ENCODE measurements around the gene ZC3H18.

The ZC3H18 gene

GRCh38 chr16:88649924-88650748 lies 79.9 kb downstream of the ZC3H18 start:
- Histone ChIP-seq H3K27me3 (replicated peaks; ENCODE audit: control insufficient read depth, insufficient read depth, low read length) (no peaks in the 10 kb centered on the region), H3K4me3 (ENCODE audit: low read length) (peak overlapping the region; percentile 80), H3K4me1 (ENCODE audit: control insufficient read depth, insufficient read depth, low read length) (peaks cover 6% of the 10 kb centered on the region), H3K9me3 (ENCODE audit: control insufficient read depth, low read length) (no peaks in the 10 kb centered on the region), H3K36me3 (ENCODE audit: control insufficient read depth, insufficient read depth, low read length, severe bottlenecking) (peaks cover 33% of the 10 kb centered on the region), H3K9ac (ENCODE audit: low read length) (peak overlapping the region; percentile 84)
- peak; percentile 27 for DNase-seq (ENCODE audit: low read depth)

DNA sequence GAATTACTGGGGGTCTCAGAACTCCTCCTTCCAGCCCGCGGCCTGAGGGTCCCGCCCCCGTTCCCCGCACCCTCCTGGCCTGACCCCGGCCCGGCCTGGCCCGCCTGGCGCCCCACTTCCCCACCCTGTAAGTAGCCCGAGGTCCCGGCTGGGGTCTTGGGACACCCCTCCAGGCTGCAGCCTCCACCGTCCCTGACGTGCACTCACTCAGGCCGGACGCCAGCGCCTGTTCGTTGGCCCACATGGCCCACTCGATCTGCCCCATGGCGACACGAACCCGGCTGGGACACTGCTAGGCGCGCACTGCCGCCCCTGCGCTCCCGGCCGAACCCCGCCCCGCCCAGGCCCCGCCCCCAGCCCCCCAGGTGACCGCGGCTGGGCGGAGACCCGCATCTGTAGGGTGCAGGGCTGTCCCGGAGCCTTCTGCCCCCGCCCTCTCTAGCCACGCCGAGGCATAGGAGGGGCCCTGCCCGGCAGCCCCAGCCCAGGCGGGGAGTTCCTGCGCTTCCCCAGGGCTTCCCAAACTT lies 80.6 kb downstream of the ZC3H18 start, which contains the start of gene CYBA:
Gene CYBA, minus strand, starts transcription at position 305 of the 527 bp plus-strand sequence. Its CDS starts 40 bp downstream, at position 265.
- Histone ChIP-seq H3K4me1 (ENCODE audit: control insufficient read depth, insufficient read depth, low read length) (peaks cover 6% of the 10 kb centered on the region), H3K27me3 (replicated peaks; ENCODE audit: control insufficient read depth, insufficient read depth, low read length) (no peaks in the 10 kb centered on the region), H3K4me3 (ENCODE audit: low read length) (peak within 1 kb of the TSS; percentile 80), H3K9ac (ENCODE audit: low read length) (peak within 1 kb of the TSS; percentile 84), H3K9me3 (ENCODE audit: control insufficient read depth, low read length) (no peaks in the 10 kb centered on the region), H3K36me3 (ENCODE audit: control insufficient read depth, insufficient read depth, low read length, severe bottlenecking) (peaks cover 40% of the 10 kb centered on the region)
- DNase-seq (ENCODE audit: low read depth), result peak; percentile 52

DNA sequence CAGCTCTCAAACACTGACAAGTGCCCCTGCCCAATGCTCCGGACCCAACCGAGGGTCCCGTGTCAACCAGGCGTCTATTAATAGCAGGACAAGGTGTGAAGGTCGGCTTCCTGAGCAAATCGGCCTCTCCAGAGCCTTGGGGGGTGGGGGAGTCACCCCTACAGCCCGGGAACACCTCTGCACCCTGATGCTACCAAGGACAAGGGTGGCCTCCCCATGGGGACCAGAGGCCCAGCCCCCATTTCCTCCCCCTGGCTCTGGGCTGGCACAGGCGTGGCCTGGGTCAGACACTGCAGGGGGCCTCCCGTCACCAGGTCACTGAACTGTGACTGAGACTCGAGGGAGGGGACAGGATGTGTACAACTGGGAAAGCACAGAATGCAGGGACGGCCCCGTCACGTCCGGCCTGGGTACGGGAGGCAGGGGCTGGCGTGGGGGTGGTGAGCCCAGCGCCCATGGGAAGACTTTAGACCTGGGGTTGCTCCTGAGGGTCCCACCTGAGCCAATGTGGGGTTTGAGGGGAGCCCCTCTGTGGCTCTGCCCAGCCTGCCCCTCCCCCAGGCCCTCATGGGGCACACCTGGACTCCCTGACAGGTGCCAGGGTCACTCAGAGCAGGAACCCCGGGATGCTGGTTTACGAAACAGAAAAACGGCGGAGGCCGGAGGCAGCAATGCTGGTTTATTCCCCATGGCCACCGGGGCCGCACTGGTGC lies 81.2 kb downstream of the ZC3H18 start:
- Histone ChIP-seq H3K4me3 (ENCODE audit: low read length) (peak overlapping the region; percentile 70), H3K9me3 (ENCODE audit: control insufficient read depth, low read length) (no peaks in the 10 kb centered on the region), H3K4me1 (ENCODE audit: control insufficient read depth, insufficient read depth, low read length) (peaks cover 6% of the 10 kb centered on the region), H3K27me3 (replicated peaks; ENCODE audit: control insufficient read depth, insufficient read depth, low read length) (no peaks in the 10 kb centered on the region), H3K9ac (ENCODE audit: low read length) (peak overlapping the region; percentile 75), H3K36me3 (ENCODE audit: control insufficient read depth, insufficient read depth, low read length, severe bottlenecking) (peaks cover 46% of the 10 kb centered on the region)
- no peak for DNase-seq (ENCODE audit: low read depth)

DNA sequence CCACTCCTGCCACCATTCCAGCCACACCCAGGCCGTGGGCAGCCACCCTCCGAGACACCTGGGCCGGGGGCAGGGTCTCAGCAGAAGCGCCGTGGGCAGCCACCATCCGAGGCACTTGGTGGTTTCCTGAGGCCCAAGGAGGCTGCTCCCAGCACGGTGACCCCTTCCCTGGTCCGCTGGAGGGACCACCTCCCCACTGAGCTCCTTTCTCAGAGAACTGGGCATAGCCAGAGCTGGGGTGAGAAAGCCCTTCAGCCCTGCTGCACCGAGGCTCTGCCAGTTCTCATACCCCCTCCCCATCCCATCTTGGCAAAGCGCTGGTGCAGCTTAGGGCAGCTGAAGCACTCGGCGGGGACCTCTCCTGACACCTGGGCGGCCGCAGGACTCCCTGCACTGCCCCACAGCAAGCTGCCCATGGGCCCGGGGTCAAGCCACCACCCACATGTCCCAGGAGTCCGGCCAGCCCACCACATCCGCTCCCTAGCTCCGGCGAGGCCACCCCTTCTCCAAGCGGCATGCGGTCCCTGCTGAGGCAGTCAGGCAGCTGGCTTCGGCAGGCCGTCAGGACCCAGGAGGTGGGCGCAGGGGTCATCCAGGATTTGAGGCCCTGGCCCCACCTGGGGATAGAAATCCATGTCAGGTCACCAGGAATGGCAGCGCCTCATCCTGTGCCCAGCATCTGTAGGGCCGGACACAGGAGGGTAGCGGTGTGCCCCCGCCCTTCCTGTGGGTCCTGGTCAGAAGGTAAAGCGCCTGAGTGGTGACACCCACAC lies 82.0 kb downstream of the ZC3H18 start:
- Histone ChIP-seq H3K27me3 (replicated peaks; ENCODE audit: control insufficient read depth, insufficient read depth, low read length) (no peaks in the 10 kb centered on the region), H3K4me3 (ENCODE audit: low read length) (no peak overlapping the region), H3K36me3 (ENCODE audit: control insufficient read depth, insufficient read depth, low read length, severe bottlenecking) (peaks cover 54% of the 10 kb centered on the region), H3K4me1 (ENCODE audit: control insufficient read depth, insufficient read depth, low read length) (peaks cover 6% of the 10 kb centered on the region), H3K9me3 (ENCODE audit: control insufficient read depth, low read length) (no peaks in the 10 kb centered on the region), H3K9ac (ENCODE audit: low read length) (no peak overlapping the region)
- DNase-seq (ENCODE audit: low read depth), result no peak

GRCh38 chr16:88652762-88653063 lies 82.5 kb downstream of the ZC3H18 start:
- Histone ChIP-seq H3K4me1 (ENCODE audit: control insufficient read depth, insufficient read depth, low read length) (peaks cover 6% of the 10 kb centered on the region), H3K9me3 (ENCODE audit: control insufficient read depth, low read length) (no peaks in the 10 kb centered on the region), H3K9ac (ENCODE audit: low read length) (no peak overlapping the region), H3K27me3 (replicated peaks; ENCODE audit: control insufficient read depth, insufficient read depth, low read length) (no peaks in the 10 kb centered on the region), H3K4me3 (ENCODE audit: low read length) (no peak overlapping the region), H3K36me3 (ENCODE audit: control insufficient read depth, insufficient read depth, low read length, severe bottlenecking) (peaks cover 59% of the 10 kb centered on the region)
- no peak for DNase-seq (ENCODE audit: low read depth)

DNA sequence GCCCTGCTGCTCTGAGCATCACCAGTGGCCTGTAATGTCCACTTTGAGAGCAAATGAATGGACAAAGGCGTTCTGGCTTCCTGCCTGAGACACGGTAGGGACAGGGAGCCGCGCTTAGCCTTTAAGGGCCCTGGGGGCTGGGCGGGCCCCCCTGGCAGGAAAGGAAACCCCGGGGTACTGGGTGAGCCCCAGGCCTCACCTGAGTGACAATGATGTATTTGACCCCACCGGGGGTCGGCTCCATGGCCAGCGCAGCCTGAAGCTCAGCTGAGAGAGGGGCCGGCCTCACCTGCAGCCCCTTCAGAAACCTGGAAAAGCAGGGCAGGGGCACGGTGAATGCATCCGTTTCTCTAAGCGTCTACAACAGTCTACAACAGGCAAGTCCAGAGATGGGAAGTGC lies 82.9 kb downstream of the ZC3H18 start:
- Histone ChIP-seq H3K9ac (ENCODE audit: low read length) (no peak overlapping the region), H3K4me1 (ENCODE audit: control insufficient read depth, insufficient read depth, low read length) (peaks cover 6% of the 10 kb centered on the region), H3K9me3 (ENCODE audit: control insufficient read depth, low read length) (no peaks in the 10 kb centered on the region), H3K36me3 (ENCODE audit: control insufficient read depth, insufficient read depth, low read length, severe bottlenecking) (peaks cover 63% of the 10 kb centered on the region), H3K4me3 (ENCODE audit: low read length) (no peak overlapping the region), H3K27me3 (replicated peaks; ENCODE audit: control insufficient read depth, insufficient read depth, low read length) (no peaks in the 10 kb centered on the region)
- DNase-seq (ENCODE audit: low read depth), result no peak

DNA sequence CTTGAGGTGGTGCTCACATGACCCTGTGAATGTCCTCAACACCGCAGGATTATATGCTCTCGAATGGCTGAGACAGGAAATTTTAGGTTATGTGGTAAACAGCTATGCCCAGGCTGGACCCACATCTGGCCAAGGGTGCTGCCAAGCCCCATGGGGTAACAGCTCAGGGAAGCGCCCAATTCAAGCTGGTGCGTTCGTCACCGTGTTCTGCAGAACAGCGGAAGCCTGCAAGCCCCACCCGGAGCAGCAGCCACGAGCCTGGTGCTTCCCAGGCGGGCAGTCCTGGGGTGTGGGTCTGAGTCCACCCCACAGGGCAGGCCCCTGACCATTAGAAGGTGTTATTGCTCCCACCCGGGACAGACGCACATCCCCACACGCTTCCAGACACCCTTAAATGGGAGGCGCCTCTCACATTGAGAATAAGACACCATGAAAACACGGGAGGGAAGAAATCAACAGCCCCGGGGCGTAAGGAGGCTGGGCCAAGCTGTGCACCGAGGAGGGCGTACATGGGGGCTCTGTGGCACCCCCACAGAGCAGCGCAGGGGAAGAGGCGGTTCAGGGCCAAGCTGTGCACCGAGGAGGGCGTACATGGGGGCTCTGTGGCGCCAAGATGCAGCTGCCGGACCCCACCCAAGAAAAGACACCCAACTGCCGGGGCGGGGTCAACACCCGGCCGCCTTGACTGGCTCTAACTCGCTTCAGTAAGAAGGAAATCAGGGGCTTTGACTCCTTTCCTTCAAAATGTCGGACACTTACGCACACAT lies 83.6 kb downstream of the ZC3H18 start:
- Histone ChIP-seq H3K36me3 (ENCODE audit: control insufficient read depth, insufficient read depth, low read length, severe bottlenecking) (peaks cover 68% of the 10 kb centered on the region), H3K27me3 (replicated peaks; ENCODE audit: control insufficient read depth, insufficient read depth, low read length) (no peaks in the 10 kb centered on the region), H3K9ac (ENCODE audit: low read length) (no peak overlapping the region), H3K9me3 (ENCODE audit: control insufficient read depth, low read length) (no peaks in the 10 kb centered on the region), H3K4me1 (ENCODE audit: control insufficient read depth, insufficient read depth, low read length) (peaks cover 6% of the 10 kb centered on the region), H3K4me3 (ENCODE audit: low read length) (no peak overlapping the region)
- no peak for DNase-seq (ENCODE audit: low read depth)

- H3K27me3 ChIP-seq (replicated peaks; ENCODE audit: control insufficient read depth, insufficient read depth, low read length), result no peaks in the 10 kb centered on the region
- H3K4me1 ChIP-seq (ENCODE audit: control insufficient read depth, insufficient read depth, low read length), result peaks cover 6% of the 10 kb centered on the region
- no peak overlapping the region for H3K9ac ChIP-seq (ENCODE audit: low read length)
- no peak overlapping the region for H3K4me3 ChIP-seq (ENCODE audit: low read length)
- peaks cover 75% of the 10 kb centered on the region for H3K36me3 ChIP-seq (ENCODE audit: control insufficient read depth, insufficient read depth, low read length, severe bottlenecking)
- no peaks in the 10 kb centered on the region for H3K9me3 ChIP-seq (ENCODE audit: control insufficient read depth, low read length)
- no peak for DNase-seq (ENCODE audit: low read depth)
Measured at GRCh38 chr16:88654363-88655052, 84.3 kb downstream of the ZC3H18 start.

DNA sequence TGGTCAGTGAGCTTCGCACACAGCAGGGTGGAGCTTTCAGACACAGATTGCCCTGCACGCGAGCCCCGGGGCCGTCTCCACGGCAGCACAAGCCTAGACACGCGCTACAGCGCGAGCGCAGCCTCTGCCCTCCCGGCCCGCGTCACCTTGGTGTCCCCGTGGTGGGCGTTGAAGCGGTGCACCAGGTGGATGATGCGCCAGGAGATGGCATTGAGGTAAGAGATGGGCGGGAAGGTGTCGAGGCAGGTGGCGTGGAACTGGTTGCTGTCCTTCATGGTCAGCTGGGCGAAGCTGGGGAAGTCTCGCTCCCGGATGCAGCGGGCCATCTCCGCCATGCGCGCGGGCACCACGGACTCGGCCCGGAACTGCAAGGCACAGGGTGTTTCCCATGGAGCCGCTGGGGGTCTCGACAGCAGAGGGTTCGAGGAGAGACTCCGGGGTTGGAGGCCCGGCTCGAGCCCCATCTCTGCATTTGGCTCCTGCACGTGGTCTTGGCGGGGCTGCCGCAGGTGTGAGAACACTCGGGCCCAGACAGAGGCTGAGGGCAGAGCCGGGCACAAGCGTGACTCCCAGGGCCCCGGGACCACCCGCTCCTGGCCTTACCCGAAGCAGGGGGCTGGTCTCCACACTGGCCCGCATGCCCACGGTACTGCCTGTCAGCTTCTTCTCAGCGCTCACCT lies 85.0 kb downstream of the ZC3H18 start:
- Histone ChIP-seq H3K36me3 (ENCODE audit: control insufficient read depth, insufficient read depth, low read length, severe bottlenecking) (peaks cover 76% of the 10 kb centered on the region), H3K27me3 (replicated peaks; ENCODE audit: control insufficient read depth, insufficient read depth, low read length) (no peaks in the 10 kb centered on the region), H3K9me3 (ENCODE audit: control insufficient read depth, low read length) (no peaks in the 10 kb centered on the region), H3K4me1 (ENCODE audit: control insufficient read depth, insufficient read depth, low read length) (peaks cover 6% of the 10 kb centered on the region), H3K4me3 (ENCODE audit: low read length) (no peak overlapping the region), H3K9ac (ENCODE audit: low read length) (no peak overlapping the region)
- DNase-seq (ENCODE audit: low read depth), result no peak

Measured in adipocyte (in vitro differentiated cells).